Measurements from ENCODE around the gene ANLN. TPM values are rescaled to one million over a fixed set of nuclear protein-coding genes. Genes with fewer than 3 reads are reported as not detected.

The ANLN gene
- total and polyA plus RNA-seq, 9 of the 15 experiments (the other 6 are each of a cell fraction or from before 2014, with no cell fraction given), result 18.1 to 66.2 (median 38.7) TPM

DNA sequence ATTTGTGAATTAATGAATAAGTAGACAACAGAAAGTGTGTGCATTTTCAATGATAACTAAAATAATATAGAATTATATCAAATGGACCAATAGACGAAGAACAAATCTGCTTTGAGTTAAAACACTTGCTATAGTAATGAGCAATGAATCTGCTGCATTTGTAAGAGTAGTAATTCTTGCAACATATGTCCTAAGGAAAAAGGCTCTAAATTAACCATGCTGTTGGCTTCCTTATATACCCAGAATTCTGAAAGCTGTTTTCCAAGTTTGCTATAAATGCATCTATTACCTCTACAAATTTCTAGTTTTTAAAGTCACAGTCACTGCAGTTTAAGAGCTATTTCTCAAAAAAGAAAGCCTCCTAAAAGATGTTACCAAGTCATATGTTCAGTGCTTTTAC lies 20.5 kb upstream of the ANLN start:
- WGBS (ENCODE audit: insufficient coverage, low coverage, missing lambda C conversion rate), result 5% methylated on average over 1 of the region's 1 CpG
- no peaks in the 10 kb centered on the region for H4K20me1 ChIP-seq (replicated peaks; ENCODE audit: control insufficient read depth, insufficient read depth, low read length)
- no peaks in the 10 kb centered on the region for H3K36me3 ChIP-seq (ENCODE audit: control insufficient read depth, insufficient read depth, low read length)
- CTCF ChIA-PET (ENCODE audit: low intra/inter-chr PET ratio), result no interaction called here
- in situ Hi-C loops (cut with MboI), result no loop called here
- no peak overlapping the region for H3K9ac ChIP-seq (ENCODE audit: insufficient read depth in 1 of 2, low read depth in 2 of 2, low read length in 2 of 2)
- POLR2A ChIA-PET, result no interaction called here
- no peaks in the 10 kb centered on the region for H3K79me2 ChIP-seq (ENCODE audit: control insufficient read depth, insufficient read depth, low read length)
- no peak overlapping the region for H3K4me2 ChIP-seq (ENCODE audit: insufficient read depth, low read length)
- H3K4me1 ChIP-seq (replicated peaks in 1 of 2; ENCODE audit: control insufficient read depth in 2 of 2, insufficient read depth in 2 of 2, low read length in 2 of 2), result peaks cover 3 to 11% of the 10 kb centered on the region in 2 experiments; a peak in 3 of 5 replicates
- ATAC-seq (no peak), DNase-seq (ENCODE audit: extremely low read depth in 1 of 4, low spot score in 3 of 4) (no peak), FAIRE-seq (no peak)
- BruUV-seq (replicated peaks), result no TSS peak
- peaks cover 11 to 16% of the 10 kb centered on the region in 2 experiments; a peak in 4 of 5 replicates for H3K27me3 ChIP-seq (ENCODE audit: control insufficient read depth in 2 of 2, insufficient read depth in 2 of 2, low read length in 2 of 2)
- H2AFZ ChIP-seq (ENCODE audit: low read depth, low read length), result no peak overlapping the region
- no peak overlapping the region for H3K27ac ChIP-seq (ENCODE audit: extremely low read depth, low read depth, low read length)
- intact Hi-C loops (cut with micrococcal nuclease), result no loop called here
- no peak for TF ChIP-seq DIDO1 (tag; IDR thresholded peaks at IDR 0.05; ENCODE audit: low read depth)
- TF ChIP-seq HDAC3 (IDR thresholded peaks at IDR 0.05; ENCODE audit: borderline replicate concordance, partially characterized antibody), result no peak
- no peak for TF ChIP-seq PTTG1 (tag; IDR thresholded peaks at IDR 0.05; ENCODE audit: low read depth)
- no peak for TF ChIP-seq PTRF (tag; IDR thresholded peaks at IDR 0.05)
- TF ChIP-seq SOX6 (IDR thresholded peaks at IDR 0.05), result no peak
- no peak for TF ChIP-seq CEBPB (tag; IDR thresholded peaks at IDR 0.05)
- TF ChIP-seq ZNF695 (CRISPR knock-in tag; IDR thresholded peaks at IDR 0.05), result no peak
- TF ChIP-seq ZNF124 (CRISPR knock-in tag; IDR thresholded peaks at IDR 0.05), result no peak
- TF ChIP-seq, protein P1, sequence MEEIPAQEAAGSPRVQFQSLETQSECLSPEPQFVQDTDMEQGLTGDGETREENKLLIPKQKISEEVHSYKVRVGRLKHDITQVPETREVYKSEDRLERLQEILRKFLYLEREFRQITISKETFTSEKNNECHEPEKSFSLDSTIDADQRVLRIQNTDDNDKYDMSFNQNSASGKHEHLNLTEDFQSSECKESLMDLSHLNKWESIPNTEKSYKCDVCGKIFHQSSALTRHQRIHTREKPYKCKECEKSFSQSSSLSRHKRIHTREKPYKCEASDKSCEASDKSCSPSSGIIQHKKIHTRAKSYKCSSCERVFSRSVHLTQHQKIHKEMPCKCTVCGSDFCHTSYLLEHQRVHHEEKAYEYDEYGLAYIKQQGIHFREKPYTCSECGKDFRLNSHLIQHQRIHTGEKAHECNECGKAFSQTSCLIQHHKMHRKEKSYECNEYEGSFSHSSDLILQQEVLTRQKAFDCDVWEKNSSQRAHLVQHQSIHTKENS (CRISPR knock-in tag; IDR thresholded peaks at IDR 0.05), result no peak
- TF ChIP-seq PURB (CRISPR knock-in tag; IDR thresholded peaks at IDR 0.05; ENCODE audit: low read depth), result no peak
- TF ChIP-seq, protein P2, sequence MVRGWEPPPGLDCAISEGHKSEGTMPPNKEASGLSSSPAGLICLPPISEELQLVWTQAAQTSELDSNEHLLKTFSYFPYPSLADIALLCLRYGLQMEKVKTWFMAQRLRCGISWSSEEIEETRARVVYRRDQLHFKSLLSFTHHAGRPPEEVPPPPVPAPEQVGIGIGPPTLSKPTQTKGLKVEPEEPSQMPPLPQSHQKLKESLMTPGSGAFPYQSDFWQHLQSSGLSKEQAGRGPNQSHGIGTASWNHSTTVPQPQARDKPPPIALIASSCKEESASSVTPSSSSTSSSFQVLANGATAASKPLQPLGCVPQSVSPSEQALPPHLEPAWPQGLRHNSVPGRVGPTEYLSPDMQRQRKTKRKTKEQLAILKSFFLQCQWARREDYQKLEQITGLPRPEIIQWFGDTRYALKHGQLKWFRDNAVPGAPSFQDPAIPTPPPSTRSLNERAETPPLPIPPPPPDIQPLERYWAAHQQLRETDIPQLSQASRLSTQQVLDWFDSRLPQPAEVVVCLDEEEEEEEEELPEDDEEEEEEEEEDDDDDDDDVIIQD (CRISPR knock-in tag; IDR thresholded peaks at IDR 0.05), result no peak
- no peak for TF ChIP-seq U2AF1 (optimal IDR thresholded peaks at IDR 0.05; ENCODE audit: low read depth, low read length)
- TF ChIP-seq, protein P3, sequence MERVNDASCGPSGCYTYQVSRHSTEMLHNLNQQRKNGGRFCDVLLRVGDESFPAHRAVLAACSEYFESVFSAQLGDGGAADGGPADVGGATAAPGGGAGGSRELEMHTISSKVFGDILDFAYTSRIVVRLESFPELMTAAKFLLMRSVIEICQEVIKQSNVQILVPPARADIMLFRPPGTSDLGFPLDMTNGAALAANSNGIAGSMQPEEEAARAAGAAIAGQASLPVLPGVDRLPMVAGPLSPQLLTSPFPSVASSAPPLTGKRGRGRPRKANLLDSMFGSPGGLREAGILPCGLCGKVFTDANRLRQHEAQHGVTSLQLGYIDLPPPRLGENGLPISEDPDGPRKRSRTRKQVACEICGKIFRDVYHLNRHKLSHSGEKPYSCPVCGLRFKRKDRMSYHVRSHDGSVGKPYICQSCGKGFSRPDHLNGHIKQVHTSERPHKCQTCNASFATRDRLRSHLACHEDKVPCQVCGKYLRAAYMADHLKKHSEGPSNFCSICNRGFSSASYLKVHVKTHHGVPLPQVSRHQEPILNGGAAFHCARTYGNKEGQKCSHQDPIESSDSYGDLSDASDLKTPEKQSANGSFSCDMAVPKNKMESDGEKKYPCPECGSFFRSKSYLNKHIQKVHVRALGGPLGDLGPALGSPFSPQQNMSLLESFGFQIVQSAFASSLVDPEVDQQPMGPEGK (CRISPR knock-in tag; IDR thresholded peaks at IDR 0.05; ENCODE audit: borderline replicate concordance), result no peak
- TF ChIP-seq NUFIP1 (IDR thresholded peaks at IDR 0.05; ENCODE audit: partially characterized antibody), result no peak
- TF ChIP-seq, protein P4, sequence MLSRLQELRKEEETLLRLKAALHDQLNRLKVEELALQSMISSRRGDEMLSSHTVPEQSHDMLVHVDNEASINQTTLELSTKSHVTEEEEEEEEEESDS (CRISPR knock-in tag; IDR thresholded peaks at IDR 0.05), result no peak
- TF ChIP-seq FOXK2 (conservative IDR thresholded peaks at IDR 0.05 in 1 of 2, IDR thresholded peaks at IDR 0.05 in 1 of 2; ENCODE audit: low read depth in 2 of 2), result no peak
- no peak for TF ChIP-seq FOSL1 (tag; conservative IDR thresholded peaks at IDR 0.05)
- TF ChIP-seq, protein P5, sequence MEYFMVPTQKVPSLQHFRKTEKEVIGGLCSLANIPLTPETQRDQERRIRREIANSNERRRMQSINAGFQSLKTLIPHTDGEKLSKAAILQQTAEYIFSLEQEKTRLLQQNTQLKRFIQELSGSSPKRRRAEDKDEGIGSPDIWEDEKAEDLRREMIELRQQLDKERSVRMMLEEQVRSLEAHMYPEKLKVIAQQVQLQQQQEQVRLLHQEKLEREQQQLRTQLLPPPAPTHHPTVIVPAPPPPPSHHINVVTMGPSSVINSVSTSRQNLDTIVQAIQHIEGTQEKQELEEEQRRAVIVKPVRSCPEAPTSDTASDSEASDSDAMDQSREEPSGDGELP (CRISPR knock-in tag; IDR thresholded peaks at IDR 0.05; ENCODE audit: borderline replicate concordance), result no peak
- TF ChIP-seq KAT7 (CRISPR knock-in tag; IDR thresholded peaks at IDR 0.05; ENCODE audit: borderline replicate concordance), result no peak
- no peaks in the 10 kb centered on the region for H3K9me3 ChIP-seq (replicated peaks; ENCODE audit: control insufficient read depth, insufficient read depth, low read depth, low read length)
- H3K9me1 ChIP-seq (ENCODE audit: control insufficient read depth, insufficient read depth, low read length), result no peaks in the 10 kb centered on the region
- no peak overlapping the region for H3K4me3 ChIP-seq
